ENCODE measurements around the gene L3MBTL2. TPM values are rescaled to one million over a fixed set of nuclear protein-coding genes. Genes with fewer than 3 reads are reported as not detected.

Gene L3MBTL2
- total and polyA plus RNA-seq, 11 donors: 7.3 to 25.7 (median 14.6) TPM

DNA sequence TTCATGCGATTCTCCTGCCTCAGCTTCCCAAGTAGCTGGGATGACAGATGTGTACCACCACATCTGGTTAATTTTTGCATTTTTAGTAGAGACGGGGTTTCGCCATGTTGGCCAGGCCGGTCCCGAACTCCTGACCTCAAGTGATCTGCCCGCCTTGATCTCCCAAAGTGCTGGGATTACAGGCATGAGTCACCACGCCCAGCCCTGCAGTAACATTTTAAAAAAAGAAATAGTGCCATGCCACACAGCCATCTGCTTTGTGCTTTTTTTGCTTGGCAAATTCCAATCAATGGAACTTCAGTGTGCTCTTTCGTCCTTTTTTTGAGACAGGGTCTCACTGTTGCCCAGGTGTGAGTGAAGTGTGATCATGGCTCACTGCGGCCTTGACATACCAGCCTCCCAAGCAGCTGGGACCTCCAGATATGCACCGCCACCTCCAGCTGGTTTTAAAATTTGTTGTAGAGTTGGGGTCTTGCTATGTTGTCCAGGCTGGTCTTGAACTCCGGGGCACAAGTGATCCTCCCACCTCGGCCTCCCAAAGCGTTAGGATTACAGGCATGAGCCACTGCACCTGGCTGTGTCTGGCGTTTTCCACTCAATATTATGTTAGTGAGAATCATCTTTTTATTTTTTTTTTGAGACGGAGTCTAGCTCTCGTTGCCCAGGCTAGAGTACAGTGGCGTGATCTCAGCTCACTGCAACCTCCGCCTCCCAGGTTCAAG lies 37.4 kb downstream of the L3MBTL2 start:
- WGBS, 4 donors: 83 to 92% (median 91%) methylated on average over 18 of the region's 18 CpGs
- intact Hi-C loops (cut with DNase I): loop anchor here in 1 of 10 donors (2.0 kb wide), 1 partner anchor 20 kb away; no protein-coding TSS in a partner anchor
- no peak for DNase-seq
- Histone ChIP-seq H3K27ac (peak overlapping the region in 2 of 12 donors; percentile 30 to 34), H3K27me3 (no peaks in the 10 kb centered on the region), H3K36me3 (peaks cover 0 to 27% (median 4%) of the 10 kb centered on the region in 9 donors), H3K4me3 (no peak overlapping the region), H3K4me1 (peaks cover 0 to 10% (median 4%) of the 10 kb centered on the region in 12 donors), H3K9me3 (no peaks in the 10 kb centered on the region)
- ATAC-seq: no peak
- TF ChIP-seq CTCF (IDR thresholded peaks at IDR 0.05) (no peak), POLR2A (IDR thresholded peaks at IDR 0.05) (no peak)

DNA sequence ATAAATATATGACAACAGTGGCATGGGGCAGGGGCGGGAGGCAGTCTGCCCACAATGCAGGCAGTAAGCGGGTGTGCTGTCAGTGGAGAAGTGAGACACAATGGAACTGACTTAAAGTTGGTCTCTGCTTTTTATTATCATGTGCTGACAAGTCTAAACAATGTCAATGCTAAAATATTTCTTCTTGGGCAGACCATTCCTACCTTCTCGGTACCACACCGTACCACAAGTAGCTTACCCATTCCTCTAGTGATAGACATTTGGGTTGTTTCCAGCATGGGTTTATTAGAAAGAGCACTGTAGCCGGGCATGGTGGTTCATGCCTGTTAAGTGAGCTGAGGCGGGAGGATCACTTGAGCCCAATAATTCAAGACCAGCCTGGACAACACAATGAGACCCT lies 38.2 kb downstream of the L3MBTL2 start:
- 54 to 69% (median 61%) methylated on average over 6 of the region's 6 CpGs for WGBS, 4 donors
- Histone ChIP-seq H3K36me3 (peaks cover 0 to 35% (median 7%) of the 10 kb centered on the region in 9 donors), H3K4me1 (peaks cover 0 to 13% (median 2%) of the 10 kb centered on the region in 12 donors), H3K4me3 (no peak overlapping the region), H3K27ac (peak overlapping the region in 2 of 12 donors; percentile 30 to 34), H3K27me3 (no peaks in the 10 kb centered on the region), H3K9me3 (no peaks in the 10 kb centered on the region)
- DNase-seq (peak in 1 of 5 donors; percentile 34), ATAC-seq (peak in 1 of 4 donors; percentile 28)
- TF ChIP-seq POLR2A (IDR thresholded peaks at IDR 0.05) (no peak), CTCF (IDR thresholded peaks at IDR 0.05) (no peak)
- intact Hi-C loops (cut with DNase I): loop anchor here in 1 of 10 donors (2.0 kb wide), 1 partner anchor 19 kb away; no protein-coding TSS in a partner anchor

GRCh38 chr22:41245917-41246499 lies 40.9 kb downstream of the L3MBTL2 start:
- Histone ChIP-seq H3K9me3 (no peaks in the 10 kb centered on the region), H3K4me1 (peaks cover 0 to 16% (median 0%) of the 10 kb centered on the region in 12 donors), H3K27ac (peak overlapping the region in 1 of 12 donors; percentile 24), H3K27me3 (no peaks in the 10 kb centered on the region), H3K4me3 (no peak overlapping the region), H3K36me3 (peaks cover 0 to 61% (median 34%) of the 10 kb centered on the region in 9 donors)
- DNase-seq: no peak
- TF ChIP-seq CTCF (IDR thresholded peaks at IDR 0.05) (no peak), POLR2A (IDR thresholded peaks at IDR 0.05) (no peak)
- intact Hi-C loops (cut with DNase I): no loop called here
- ATAC-seq: no peak
- WGBS, 4 donors: 79 to 92% (median 82%) methylated on average over 16 to 21 of the region's 21 CpGs

DNA sequence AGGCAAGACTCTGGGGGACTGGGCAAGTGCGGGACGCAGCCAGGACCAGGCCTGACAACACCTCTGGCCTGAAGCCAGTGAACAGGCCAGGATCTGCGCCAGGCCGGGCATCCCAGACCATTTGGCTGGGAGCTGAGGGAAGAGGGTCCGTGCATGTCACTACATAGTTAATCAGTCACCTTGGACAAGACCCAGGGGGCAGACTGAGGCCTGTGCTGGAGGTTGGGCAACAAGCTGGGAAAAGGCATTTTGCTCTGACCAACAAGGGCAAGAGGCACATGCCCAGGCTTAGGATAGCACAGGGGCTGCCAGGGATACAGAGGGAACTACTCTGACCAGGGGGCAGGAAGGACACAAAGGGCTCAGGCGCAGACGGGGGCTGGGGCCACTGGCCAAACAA lies 42.6 kb downstream of the L3MBTL2 start:
- DNase-seq (peak; percentile 57 to 88 (median 75)), ATAC-seq (peak; percentile 76 to 84 (median 84))
- peaks cover 0 to 16% (median 0%) of the 10 kb centered on the region in 12 donors for H3K4me1 ChIP-seq
- H3K9me3 ChIP-seq: no peaks in the 10 kb centered on the region
- H3K36me3 ChIP-seq: peaks cover 0 to 78% (median 51%) of the 10 kb centered on the region in 9 donors
- WGBS, 4 donors: 55 to 83% (median 66%) methylated on average over 5 to 7 of the region's 7 CpGs
- no peak for TF ChIP-seq POLR2A (IDR thresholded peaks at IDR 0.05)
- no peak for TF ChIP-seq CTCF (IDR thresholded peaks at IDR 0.05)
- no peaks in the 10 kb centered on the region for H3K27me3 ChIP-seq
- intact Hi-C loops (cut with DNase I): loop anchor here in 1 of 10 donors (1.0 kb wide), 1 partner anchor 13 kb away; no protein-coding TSS in a partner anchor
- peak overlapping the region in 9 of 12 donors; percentile 43 to 84 (median 69) for H3K27ac ChIP-seq
- no peak overlapping the region for H3K4me3 ChIP-seq
